IPS-18c (cell line): Measurements from ENCODE around the gene ATP2C2.

Experiments used
- H3K4me3 ChIP-seq: 2 replicates; pipeline ENCODE4 v1.7.0; 2013; ENCODE audit warnings: low read depth, mild to moderate bottlenecking, low read length, moderate library complexity; ENCODE audit not compliant: insufficient read depth
- H3K9me3 ChIP-seq: one replicate; pipeline ENCODE4 v1.6.1; 2013; ENCODE audit warnings: mild to moderate bottlenecking, low read length, moderate library complexity; ENCODE audit not compliant: control insufficient read depth, insufficient read depth

ATP2C2 gene

GRCh38 chr16:84423416-84423837, 55.1 kb downstream of the ATP2C2 start:
- no peak overlapping the region for H3K4me3 ChIP-seq
- no peaks in the 10 kb centered on the region for H3K9me3 ChIP-seq

GRCh38 chr16:84425696-84426095, 57.4 kb downstream of the ATP2C2 start:
- H3K9me3 ChIP-seq: no peaks in the 10 kb centered on the region
- H3K4me3 ChIP-seq: no peak overlapping the region

- Histone ChIP-seq H3K4me3 (no peak overlapping the region), H3K9me3 (no peaks in the 10 kb centered on the region)
Measured at GRCh38 chr16:84426804-84427203, 58.5 kb downstream of the ATP2C2 start.

GRCh38 chr16:84427553-84427952, 59.2 kb downstream of the ATP2C2 start:
- H3K9me3 ChIP-seq: no peaks in the 10 kb centered on the region
- no peak overlapping the region for H3K4me3 ChIP-seq

- no peak overlapping the region for H3K4me3 ChIP-seq
- no peaks in the 10 kb centered on the region for H3K9me3 ChIP-seq
Measured at GRCh38 chr16:84430860-84431259, 62.5 kb downstream of the ATP2C2 start.

GRCh38 chr16:84434800-84435199, 66.5 kb downstream of the ATP2C2 start:
- Histone ChIP-seq H3K4me3 (no peak overlapping the region), H3K9me3 (no peaks in the 10 kb centered on the region)

GRCh38 chr16:84436196-84436595, 67.9 kb downstream of the ATP2C2 start:
- no peak overlapping the region for H3K4me3 ChIP-seq
- H3K9me3 ChIP-seq: no peaks in the 10 kb centered on the region

- H3K4me3 ChIP-seq: no peak overlapping the region
Measured at GRCh38 chr16:84438971-84439696, 70.8 kb downstream of the ATP2C2 start.

GRCh38 chr16:84442416-84443145, 74.2 kb downstream of the ATP2C2 start:
- H3K4me3 ChIP-seq: no peak overlapping the region
- peaks cover 2% of the 10 kb centered on the region for H3K9me3 ChIP-seq

More at GRCh38 chr16:84438971-84439696, 70.8 kb downstream of the ATP2C2 start:
- peaks cover 2% of the 10 kb centered on the region for H3K9me3 ChIP-seq

- Histone ChIP-seq H3K4me3 (no peak overlapping the region), H3K9me3 (peaks cover 2% of the 10 kb centered on the region)
Measured at GRCh38 chr16:84443166-84443802, 74.9 kb downstream of the ATP2C2 start.

GRCh38 chr16:84444476-84444875, 76.1 kb downstream of the ATP2C2 start:
- peaks cover 2% of the 10 kb centered on the region for H3K9me3 ChIP-seq
- no peak overlapping the region for H3K4me3 ChIP-seq

- Histone ChIP-seq H3K4me3 (no peak overlapping the region), H3K9me3 (peaks cover 2% of the 10 kb centered on the region)
Measured at GRCh38 chr16:84446084-84446483, 77.7 kb downstream of the ATP2C2 start.

GRCh38 chr16:84446596-84447392, 78.5 kb downstream of the ATP2C2 start:
- H3K4me3 ChIP-seq: no peak overlapping the region
- H3K9me3 ChIP-seq: peaks cover 2% of the 10 kb centered on the region

- no peak overlapping the region for H3K4me3 ChIP-seq
- H3K9me3 ChIP-seq: no peaks in the 10 kb centered on the region
Measured at GRCh38 chr16:84448444-84448843, 80.1 kb downstream of the ATP2C2 start.

GRCh38 chr16:84449156-84450140, 81.1 kb downstream of the ATP2C2 start:
- H3K9me3 ChIP-seq: no peaks in the 10 kb centered on the region
- no peak overlapping the region for H3K4me3 ChIP-seq

- H3K9me3 ChIP-seq: no peaks in the 10 kb centered on the region
- H3K4me3 ChIP-seq: no peak overlapping the region
Measured at GRCh38 chr16:84450176-84450865, 82.0 kb downstream of the ATP2C2 start.
